IPS-18a (cell line): ENCODE measurements around the gene EMCN.
"Not testable (repeated sequence)": the region's sequence is repeated elsewhere in the genome, so short reads cannot be mapped to it uniquely, and the experiment has no call there.

ENCODE experiments used
- H3K27ac ChIP-seq: one replicate; pipeline ENCODE4 v1.5.1; 2013; ENCODE audit warnings: low read length
- H3K27me3 ChIP-seq: one replicate; pipeline ENCODE4 v1.6.1; 2013; ENCODE audit warnings: mild to moderate bottlenecking, low read length; ENCODE audit not compliant: control insufficient read depth, insufficient read depth
- H3K36me3 ChIP-seq: one replicate; pipeline ENCODE4 v1.6.1; 2013; ENCODE audit warnings: low read depth, low read length; ENCODE audit not compliant: control insufficient read depth
- H3K4me1 ChIP-seq: one replicate; pipeline ENCODE4 v1.6.1; 2013; ENCODE audit warnings: low read depth, low read length; ENCODE audit not compliant: control insufficient read depth
- H3K4me3 ChIP-seq: one replicate; pipeline ENCODE4 v1.5.1; 2013; ENCODE audit warnings: low read length
- H3K9ac ChIP-seq: one replicate; pipeline ENCODE4 v1.6.1; 2013; ENCODE audit warnings: mild to moderate bottlenecking, low read length, moderate library complexity
- H3K9me3 ChIP-seq: one replicate; pipeline ENCODE4 v1.6.1; 2013; ENCODE audit warnings: low read depth, low read length; ENCODE audit not compliant: control insufficient read depth

EMCN gene

GRCh38 chr4:100372432-100372831, 145.4 kb downstream of the EMCN start:
- H3K9me3 ChIP-seq = no peaks in the 10 kb centered on the region

GRCh38 chr4:100369871-100370270, 148.0 kb downstream of the EMCN start:
- no peak overlapping the region for H3K27ac ChIP-seq
- H3K4me1 ChIP-seq = peaks cover 14% of the 10 kb centered on the region
- H3K9ac ChIP-seq = no peak overlapping the region
- H3K9me3 ChIP-seq = no peaks in the 10 kb centered on the region
- H3K4me3 ChIP-seq = no peak overlapping the region
- H3K36me3 ChIP-seq = no peaks in the 10 kb centered on the region
- no peaks in the 10 kb centered on the region for H3K27me3 ChIP-seq

More at GRCh38 chr4:100372432-100372831, 145.4 kb downstream of the EMCN start:
- H3K27me3 ChIP-seq = no peaks in the 10 kb centered on the region
- no peaks in the 10 kb centered on the region for H3K36me3 ChIP-seq
- no peak overlapping the region for H3K4me3 ChIP-seq
- no peak overlapping the region for H3K27ac ChIP-seq
- H3K9ac ChIP-seq = no peak overlapping the region
- H3K4me1 ChIP-seq = no peaks in the 10 kb centered on the region

GRCh38 chr4:100367451-100367850, 150.4 kb downstream of the EMCN start:
- H3K9me3 ChIP-seq = no peaks in the 10 kb centered on the region
- no peak overlapping the region for H3K4me3 ChIP-seq

GRCh38 chr4:100366213-100366612, 151.6 kb downstream of the EMCN start:
- Histone ChIP-seq H3K27me3 (no peaks in the 10 kb centered on the region), H3K4me1 (peaks cover 14% of the 10 kb centered on the region), H3K9ac (no peak overlapping the region), H3K9me3 (no peaks in the 10 kb centered on the region), H3K27ac (no peak overlapping the region), H3K36me3 (no peaks in the 10 kb centered on the region), H3K4me3 (no peak overlapping the region)

More at GRCh38 chr4:100367451-100367850, 150.4 kb downstream of the EMCN start:
- no peak overlapping the region for H3K27ac ChIP-seq
- peaks cover 14% of the 10 kb centered on the region for H3K4me1 ChIP-seq
- no peaks in the 10 kb centered on the region for H3K36me3 ChIP-seq
- no peak overlapping the region for H3K9ac ChIP-seq
- H3K27me3 ChIP-seq = no peaks in the 10 kb centered on the region

GRCh38 chr4:100362366-100362765, 155.5 kb downstream of the EMCN start:
- Histone ChIP-seq H3K9ac (no peak overlapping the region), H3K27me3 (no peaks in the 10 kb centered on the region), H3K27ac (no peak overlapping the region), H3K9me3 (peaks cover 6% of the 10 kb centered on the region), H3K36me3 (no peaks in the 10 kb centered on the region), H3K4me3 (no peak overlapping the region), H3K4me1 (peaks cover 14% of the 10 kb centered on the region)

GRCh38 chr4:100361336-100361735, 156.5 kb downstream of the EMCN start:
- Histone ChIP-seq H3K9me3 (peaks cover 7% of the 10 kb centered on the region), H3K9ac (no peak overlapping the region), H3K36me3 (no peaks in the 10 kb centered on the region), H3K27me3 (no peaks in the 10 kb centered on the region), H3K27ac (no peak overlapping the region), H3K4me1 (peaks cover 12% of the 10 kb centered on the region), H3K4me3 (no peak overlapping the region)

GRCh38 chr4:100360211-100360610, 157.6 kb downstream of the EMCN start:
- Histone ChIP-seq H3K27me3 (no peaks in the 10 kb centered on the region), H3K4me3 (no peak overlapping the region), H3K36me3 (no peaks in the 10 kb centered on the region), H3K9me3 (peaks cover 7% of the 10 kb centered on the region), H3K4me1 (peaks cover under 1% of the 10 kb centered on the region), H3K27ac (no peak overlapping the region), H3K9ac (no peak overlapping the region)

- Histone ChIP-seq H3K9me3 (peaks cover 7% of the 10 kb centered on the region), H3K4me3 (no peak overlapping the region), H3K9ac (no peak overlapping the region), H3K36me3 (no peaks in the 10 kb centered on the region), H3K27ac (no peak overlapping the region), H3K27me3 (no peaks in the 10 kb centered on the region), H3K4me1 (no peaks in the 10 kb centered on the region)
Observed at GRCh38 chr4:100359441-100359840, 158.4 kb downstream of the EMCN start.

- H3K4me1 ChIP-seq = no peaks in the 10 kb centered on the region
- no peaks in the 10 kb centered on the region for H3K27me3 ChIP-seq
- no peak overlapping the region for H3K4me3 ChIP-seq
- H3K27ac ChIP-seq = no peak overlapping the region
- peaks cover 7% of the 10 kb centered on the region for H3K9me3 ChIP-seq
- H3K9ac ChIP-seq = no peak overlapping the region
- no peaks in the 10 kb centered on the region for H3K36me3 ChIP-seq
Observed at GRCh38 chr4:100357542-100357941, 160.3 kb downstream of the EMCN start.

- Histone ChIP-seq H3K9me3 (peaks cover 7% of the 10 kb centered on the region), H3K27me3 (no peaks in the 10 kb centered on the region), H3K27ac (no peak overlapping the region), H3K4me1 (no peaks in the 10 kb centered on the region), H3K36me3 (no peaks in the 10 kb centered on the region), H3K9ac (no peak overlapping the region), H3K4me3 (no peak overlapping the region)
Observed at GRCh38 chr4:100356172-100356571, 161.7 kb downstream of the EMCN start.

GRCh38 chr4:100352352-100352751, 165.5 kb downstream of the EMCN start:
- not testable (repeated sequence) for H3K36me3 ChIP-seq, H3K9ac ChIP-seq, H3K9me3 ChIP-seq, H3K27ac ChIP-seq, H3K4me3 ChIP-seq, H3K4me1 ChIP-seq, H3K27me3 ChIP-seq

- H3K27me3 ChIP-seq = no peaks in the 10 kb centered on the region
- H3K27ac ChIP-seq = no peak overlapping the region
- no peaks in the 10 kb centered on the region for H3K4me1 ChIP-seq
- H3K4me3 ChIP-seq = no peak overlapping the region
- H3K36me3 ChIP-seq = no peaks in the 10 kb centered on the region
- H3K9me3 ChIP-seq = no peaks in the 10 kb centered on the region
- no peak overlapping the region for H3K9ac ChIP-seq
Observed at GRCh38 chr4:100348473-100348872, 169.3 kb downstream of the EMCN start.
